BLaER1 treated with 17β-estradiol and CSF1 and Interleukin-3, amounts not matched to agents 10 nM and 100 nM (cell line): Measurements from ENCODE around the gene PARVB.

ENCODE experiments used
- H3K27ac ChIP-seq, 11 experiments: shearing (Covaris generic); formaldehyde crosslinking; 2 replicates each; pipeline ENCODE4 v1.8.1; 2022
- H3K27me3 ChIP-seq, 11 experiments: shearing (Covaris generic); formaldehyde crosslinking; 2 replicates each; pipeline ENCODE4 v1.8.1; 2022
- H3K36me3 ChIP-seq, 11 experiments: shearing (Covaris generic); formaldehyde crosslinking; 2 replicates each; pipeline ENCODE4 v1.8.1; 2022
- H3K4me1 ChIP-seq, 10 experiments: shearing (Covaris generic); formaldehyde crosslinking; 2 replicates each; pipeline ENCODE4 v1.8.1; 2022
- H3K4me2 ChIP-seq, 11 experiments: shearing (Covaris generic); formaldehyde crosslinking; 2 replicates each; pipeline ENCODE4 v1.8.1; 2022
- H3K4me3 ChIP-seq, 10 experiments: shearing (Covaris generic); formaldehyde crosslinking; 2 replicates each; pipeline ENCODE4 v1.8.1; 2022
- H3K9ac ChIP-seq, 11 experiments: shearing (Covaris generic); formaldehyde crosslinking; 2 replicates each; pipeline ENCODE4 v1.8.1; 2022
- H3K9me3 ChIP-seq, 11 experiments: shearing (Covaris generic); formaldehyde crosslinking; replicated peaks in 1 of 11; 2 replicates each; pipeline ENCODE4 v1.8.1; 2022
- H4K20me1 ChIP-seq, 11 experiments: shearing (Covaris generic); formaldehyde crosslinking; 2 replicates each; pipeline ENCODE4 v1.8.1; 2022
- Cebpa-rat ChIP-seq, 11 experiments: shearing (Covaris generic); IDR thresholded peaks; 2 replicates each; pipeline ENCODE4 v1.8.1; 2022

The PARVB gene

GRCh38 chr22:43995057-43995685 is 28.9 kb upstream of the PARVB start:
- Histone ChIP-seq H3K4me1 (peaks cover 28 to 53% (median 47%) of the 10 kb centered on the region in 10 experiments), H3K27ac (peak overlapping the region in 5 of 11 experiments; percentile 49 to 69 (median 62); a peak in 8 of 22 replicates), H3K9ac (peak overlapping the region in 3 of 11 experiments; percentile 59 to 72 (median 60); a peak in 8 of 22 replicates), H3K4me2 (peak overlapping the region; percentile 77 to 96 (median 90)), H3K4me3 (peak overlapping the region in 7 of 10 experiments; percentile 51 to 70 (median 54); a peak in 8 of 20 replicates), H4K20me1 (peaks cover 0 to 42% (median 34%) of the 10 kb centered on the region in 11 experiments; a peak in 17 of 22 replicates), H3K27me3 (no peaks in the 10 kb centered on the region), H3K9me3 (no peaks in the 10 kb centered on the region), H3K36me3 (peaks cover 57 to 86% (median 73%) of the 10 kb centered on the region in 11 experiments)
- no peak for TF ChIP-seq Cebpa-rat (IDR thresholded peaks at IDR 0.05)

GRCh38 chr22:43995798-43996169 is 28.3 kb upstream of the PARVB start:
- H3K4me1 ChIP-seq = peaks cover 28 to 53% (median 47%) of the 10 kb centered on the region in 10 experiments
- H3K36me3 ChIP-seq = peaks cover 51 to 85% (median 67%) of the 10 kb centered on the region in 11 experiments
- H3K4me3 ChIP-seq = peak overlapping the region; percentile 46 to 70 (median 54); a peak in 19 of 20 replicates
- peaks cover 0 to 42% (median 34%) of the 10 kb centered on the region in 11 experiments; a peak in 17 of 22 replicates for H4K20me1 ChIP-seq
- peak overlapping the region in 10 of 11 experiments; percentile 43 to 72 (median 60); a peak in 19 of 22 replicates for H3K9ac ChIP-seq
- no peaks in the 10 kb centered on the region for H3K9me3 ChIP-seq
- H3K27ac ChIP-seq = peak overlapping the region; percentile 20 to 69 (median 55); a peak in 20 of 22 replicates
- peak overlapping the region; percentile 77 to 96 (median 90) for H3K4me2 ChIP-seq
- H3K27me3 ChIP-seq = no peaks in the 10 kb centered on the region
- no peak for TF ChIP-seq Cebpa-rat (IDR thresholded peaks at IDR 0.05)

GRCh38 chr22:43996170-43996980 is 27.7 kb upstream of the PARVB start:
- Histone ChIP-seq H3K4me1 (peaks cover 28 to 53% (median 47%) of the 10 kb centered on the region in 10 experiments), H3K9me3 (no peaks in the 10 kb centered on the region), H3K27ac (peak overlapping the region; percentile 20 to 69 (median 49); a peak in 19 of 22 replicates), H3K4me3 (peak overlapping the region; percentile 46 to 70 (median 54); a peak in 19 of 20 replicates), H3K27me3 (no peaks in the 10 kb centered on the region), H3K9ac (peak overlapping the region in 10 of 11 experiments; percentile 43 to 72 (median 60); a peak in 21 of 22 replicates), H3K36me3 (peaks cover 45 to 79% (median 61%) of the 10 kb centered on the region in 11 experiments), H3K4me2 (peak overlapping the region; percentile 77 to 96 (median 90)), H4K20me1 (peaks cover 0 to 42% (median 34%) of the 10 kb centered on the region in 11 experiments; a peak in 17 of 22 replicates)
- no peak for TF ChIP-seq Cebpa-rat (IDR thresholded peaks at IDR 0.05)

GRCh38 chr22:43996981-43997265 is 27.2 kb upstream of the PARVB start:
- TF ChIP-seq Cebpa-rat (IDR thresholded peaks at IDR 0.05) = no peak
- H3K4me2 ChIP-seq = peak overlapping the region; percentile 77 to 96 (median 90); a peak in 20 of 22 replicates
- H4K20me1 ChIP-seq = peaks cover 0 to 38% (median 31%) of the 10 kb centered on the region in 11 experiments; a peak in 17 of 22 replicates
- H3K27ac ChIP-seq = peak overlapping the region in 4 of 11 experiments; percentile 46 to 69 (median 65); a peak in 4 of 22 replicates
- peak overlapping the region in 3 of 11 experiments; percentile 58 to 72 (median 59); a peak in 1 of 22 replicates for H3K9ac ChIP-seq
- no peaks in the 10 kb centered on the region for H3K9me3 ChIP-seq
- H3K36me3 ChIP-seq = peaks cover 39 to 74% (median 55%) of the 10 kb centered on the region in 11 experiments
- H3K4me3 ChIP-seq = no peak overlapping the region
- no peaks in the 10 kb centered on the region for H3K27me3 ChIP-seq
- H3K4me1 ChIP-seq = peaks cover 28 to 53% (median 47%) of the 10 kb centered on the region in 10 experiments

GRCh38 chr22:43998679-43999264 is 25.3 kb upstream of the PARVB start:
- Histone ChIP-seq H4K20me1 (peaks cover 0 to 25% (median 18%) of the 10 kb centered on the region in 11 experiments; a peak in 14 of 22 replicates), H3K9ac (no peak overlapping the region), H3K27ac (no peak overlapping the region), H3K27me3 (no peaks in the 10 kb centered on the region), H3K36me3 (peaks cover 30 to 61% (median 41%) of the 10 kb centered on the region in 11 experiments), H3K4me3 (no peak overlapping the region), H3K4me1 (peaks cover 22 to 46% (median 41%) of the 10 kb centered on the region in 10 experiments), H3K9me3 (no peaks in the 10 kb centered on the region), H3K4me2 (peak overlapping the region in 1 of 11 experiments; percentile 37; a peak in 1 of 22 replicates)
- TF ChIP-seq Cebpa-rat (IDR thresholded peaks at IDR 0.05) = no peak

- H3K4me2 ChIP-seq = peak overlapping the region in 7 of 11 experiments; percentile 9 to 44 (median 33); a peak in 10 of 22 replicates
- H4K20me1 ChIP-seq = peaks cover 0 to 19% (median 12%) of the 10 kb centered on the region in 11 experiments; a peak in 13 of 22 replicates
- H3K4me1 ChIP-seq = peaks cover 18 to 40% (median 35%) of the 10 kb centered on the region in 10 experiments
- H3K4me3 ChIP-seq = no peak overlapping the region
- no peak overlapping the region for H3K9ac ChIP-seq
- no peaks in the 10 kb centered on the region for H3K9me3 ChIP-seq
- H3K27ac ChIP-seq = no peak overlapping the region
- no peak for TF ChIP-seq Cebpa-rat (IDR thresholded peaks at IDR 0.05)
- no peaks in the 10 kb centered on the region for H3K27me3 ChIP-seq
- H3K36me3 ChIP-seq = peaks cover 28 to 55% (median 35%) of the 10 kb centered on the region in 11 experiments
Measured at GRCh38 chr22:43999378-43999777, 24.7 kb upstream of the PARVB start.

- Histone ChIP-seq H3K36me3 (peaks cover 20 to 47% (median 32%) of the 10 kb centered on the region in 11 experiments), H3K9me3 (peaks cover 0 to 6% (median 2%) of the 10 kb centered on the region in 11 experiments; a peak in 14 of 22 replicates), H3K4me2 (peak overlapping the region in 5 of 11 experiments; percentile 25 to 44 (median 37); a peak in 5 of 22 replicates), H3K4me3 (no peak overlapping the region), H3K27me3 (no peaks in the 10 kb centered on the region), H3K4me1 (peaks cover 14 to 34% (median 29%) of the 10 kb centered on the region in 10 experiments), H3K9ac (no peak overlapping the region), H4K20me1 (peaks cover 0 to 11% (median 7%) of the 10 kb centered on the region in 11 experiments; a peak in 10 of 22 replicates), H3K27ac (no peak overlapping the region)
- TF ChIP-seq Cebpa-rat (IDR thresholded peaks at IDR 0.05) = no peak
Measured at GRCh38 chr22:44000123-44000522, 24.0 kb upstream of the PARVB start.

- no peak overlapping the region for H3K9ac ChIP-seq
- peaks cover 2 to 20% (median 15%) of the 10 kb centered on the region in 10 experiments for H3K4me1 ChIP-seq
- H3K4me3 ChIP-seq = no peak overlapping the region
- no peak for TF ChIP-seq Cebpa-rat (IDR thresholded peaks at IDR 0.05)
- no peak overlapping the region for H3K4me2 ChIP-seq
- no peak overlapping the region for H3K27ac ChIP-seq
- H4K20me1 ChIP-seq = peaks cover 0 to 3% (median 0%) of the 10 kb centered on the region in 11 experiments; a peak in 1 of 22 replicates
- H3K36me3 ChIP-seq = peaks cover 20 to 40% (median 33%) of the 10 kb centered on the region in 11 experiments
- H3K27me3 ChIP-seq = no peaks in the 10 kb centered on the region
- H3K9me3 ChIP-seq = peaks cover 7 to 18% (median 14%) of the 10 kb centered on the region in 11 experiments; a peak in 21 of 22 replicates
Measured at GRCh38 chr22:44001521-44001920, 22.6 kb upstream of the PARVB start.
